GM19099 (cell line): ENCODE data around the gene PARN.

Experiments
- POLR2A ChIP-seq: IDR thresholded peaks from 3 replicates; pipeline ENCODE4 v1.6.1; 2011; ENCODE audit warnings: low read depth; ENCODE audit not compliant: insufficient read length; ENCODE audit errors: extremely low read depth

The PARN gene

GRCh38 chr16:14419817-14420216 is 210.2 kb downstream of the PARN start:
- no peak for TF ChIP-seq POLR2A

GRCh38 chr16:14418795-14419225 is 211.2 kb downstream of the PARN start:
- TF ChIP-seq POLR2A, result no peak

DNA sequence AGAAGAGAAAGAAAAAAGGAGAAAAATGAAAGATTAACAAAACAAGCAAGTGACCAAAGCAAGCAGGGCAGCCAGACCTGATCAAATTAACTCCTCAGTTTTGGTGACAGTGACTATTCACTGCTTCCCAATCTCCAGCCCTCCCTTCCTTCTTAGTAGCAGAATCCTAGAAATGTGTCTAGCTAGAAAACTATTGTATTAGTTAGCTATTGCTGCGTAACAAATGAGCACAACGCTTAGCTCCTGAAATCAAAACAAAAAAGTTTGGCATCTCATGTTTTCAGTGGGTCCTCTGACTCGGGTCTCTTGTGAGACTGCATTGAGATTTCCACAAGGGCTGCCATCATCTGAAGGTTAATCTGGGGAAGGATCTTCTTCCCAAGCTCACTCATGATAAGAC is 213.9 kb downstream of the PARN start:
- no peak for TF ChIP-seq POLR2A

DNA sequence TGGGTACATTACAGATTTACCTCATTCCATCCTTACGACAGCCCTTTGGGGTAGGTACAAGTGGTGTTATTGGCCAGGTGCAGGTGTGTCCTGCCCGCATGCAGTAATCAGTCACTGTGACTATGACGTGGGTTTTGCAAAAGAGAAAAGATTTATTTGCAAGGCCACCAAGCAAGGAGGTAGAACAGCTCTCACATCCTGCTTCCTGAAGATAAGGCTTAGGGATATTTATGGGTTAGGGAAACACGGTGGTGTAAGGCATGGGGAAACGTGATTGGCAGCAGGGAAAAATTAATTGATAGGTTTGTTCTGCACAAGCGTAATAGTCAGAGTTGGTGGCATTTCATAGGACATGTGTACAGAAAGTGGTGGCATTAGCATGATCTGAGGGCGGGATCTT is 214.8 kb downstream of the PARN start:
- no peak for TF ChIP-seq POLR2A

DNA sequence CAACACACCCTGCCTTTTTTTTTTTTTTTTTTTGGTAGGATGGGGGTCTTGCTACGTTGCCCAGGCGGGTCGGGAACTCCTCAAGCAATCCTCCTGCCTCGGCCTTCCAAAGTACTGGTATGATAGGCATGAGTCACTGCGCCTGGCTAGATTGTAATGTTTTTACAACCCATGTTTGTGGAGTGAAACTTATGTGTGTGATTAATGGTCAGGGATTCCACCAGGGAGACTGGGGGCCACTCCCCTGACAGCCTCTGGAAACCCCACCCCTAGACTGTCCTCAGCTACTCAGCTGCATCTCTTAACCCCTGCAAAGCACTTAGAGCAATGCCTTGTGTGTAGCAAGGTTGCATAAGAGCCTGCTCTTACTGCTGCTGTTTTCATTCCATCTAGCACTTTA is 220.5 kb downstream of the PARN start:
- no peak for TF ChIP-seq POLR2A

- TF ChIP-seq POLR2A, result no peak
Observed at GRCh38 chr16:14407786-14408399, 222.2 kb downstream of the PARN start.

GRCh38 chr16:14405611-14406537 is 224.2 kb downstream of the PARN start:
- TF ChIP-seq POLR2A, result no peak

GRCh38 chr16:14400285-14400977 is 229.6 kb downstream of the PARN start:
- TF ChIP-seq POLR2A, result no peak

DNA sequence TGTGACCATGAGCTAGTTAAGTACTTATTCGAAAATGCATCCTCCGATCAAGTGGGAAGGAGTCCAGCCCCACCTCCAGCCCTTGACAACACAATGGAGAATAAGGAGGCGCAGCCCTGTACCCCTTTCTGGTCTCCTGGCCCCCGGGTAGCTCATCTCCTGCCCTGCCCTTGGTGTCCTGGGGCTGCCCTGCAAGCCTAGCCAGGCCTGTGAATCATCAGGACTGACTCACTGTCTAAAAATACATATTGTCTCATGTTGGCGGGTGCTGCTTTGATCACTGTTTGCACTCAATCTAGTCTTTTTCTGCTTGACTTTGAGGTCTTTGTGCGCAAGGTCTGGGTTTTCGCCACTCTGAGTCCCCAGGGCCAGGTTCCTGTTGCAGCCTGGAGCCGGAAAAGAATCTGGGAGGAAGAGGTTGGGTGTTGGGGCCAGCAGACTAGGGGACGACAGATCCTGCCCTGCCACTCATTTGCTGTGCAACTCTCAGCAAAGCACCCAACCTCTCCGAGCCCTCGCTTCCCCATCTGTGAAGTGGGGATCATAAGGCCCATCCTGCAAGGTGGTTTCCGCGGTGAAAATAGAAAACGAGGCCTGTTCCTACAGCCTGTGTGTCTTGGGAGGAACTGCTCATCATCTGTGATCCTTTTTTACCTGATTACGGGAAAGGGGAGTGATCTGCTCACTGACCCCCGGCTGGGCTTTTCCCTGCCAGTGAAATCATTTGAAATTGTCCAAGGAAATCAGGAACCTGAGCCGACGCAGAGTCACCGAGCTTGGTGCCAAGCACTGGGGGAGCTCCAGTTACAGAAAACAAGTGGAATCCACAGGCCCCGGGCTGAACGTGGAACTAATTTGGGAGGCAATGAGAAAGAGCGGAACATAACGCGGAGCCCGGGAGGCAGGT is 230.4 kb downstream of the PARN start:
- TF ChIP-seq POLR2A, result no peak

- no peak for TF ChIP-seq POLR2A
Observed at GRCh38 chr16:14398014-14398717, 231.9 kb downstream of the PARN start.

GRCh38 chr16:14394834-14395233 is 235.2 kb downstream of the PARN start:
- no peak for TF ChIP-seq POLR2A

- TF ChIP-seq POLR2A, result no peak
Observed at GRCh38 chr16:14392960-14393359, 237.1 kb downstream of the PARN start.

DNA sequence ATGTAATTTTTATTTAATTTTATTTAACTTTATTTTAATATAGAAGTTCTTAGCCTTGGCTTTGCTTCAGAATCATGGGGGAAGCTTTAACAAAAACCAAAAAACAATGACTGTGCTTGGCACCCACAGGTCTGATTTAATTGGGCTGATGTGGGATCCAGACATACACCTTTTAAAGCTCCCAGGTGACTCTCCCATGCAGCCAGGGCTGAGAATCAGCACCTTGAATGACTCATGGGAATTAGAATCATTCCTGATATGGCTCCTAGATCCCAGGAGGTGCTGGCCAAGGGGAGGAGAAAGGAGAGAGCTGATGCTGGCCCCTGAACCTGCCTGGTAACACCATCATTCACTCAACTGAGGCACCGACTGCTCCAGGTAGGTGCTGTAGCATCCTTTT is 240.7 kb downstream of the PARN start:
- no peak for TF ChIP-seq POLR2A

- no peak for TF ChIP-seq POLR2A
Observed at GRCh38 chr16:14388243-14388642, 241.8 kb downstream of the PARN start.
